ENCODE measurements around the gene SCN8A.

Gene SCN8A

GRCh38 chr12:51832354-51833107, 241.5 kb downstream of the SCN8A start:
- H2BK5ac ChIP-seq (ENCODE audit: low read depth, low read length, poor library complexity), result no peak overlapping the region
- no peak overlapping the region for H4K8ac ChIP-seq (ENCODE audit: low read depth, low read length)
- no peaks in the 10 kb centered on the region for H3K27me3 ChIP-seq (ENCODE audit: insufficient read depth, low read length)
- peaks cover 8% of the 10 kb centered on the region for H3K79me2 ChIP-seq (ENCODE audit: control insufficient read depth, insufficient read depth, low read length, poor library complexity)
- H3K4ac ChIP-seq (ENCODE audit: low read depth, low read length), result peak overlapping the region; percentile 73
- peaks cover 2% of the 10 kb centered on the region for H3K9me3 ChIP-seq (ENCODE audit: insufficient read depth, low read depth, low read length)
- H3K79me1 ChIP-seq (ENCODE audit: low read length), result peaks cover 7% of the 10 kb centered on the region
- no peak overlapping the region for H4K91ac ChIP-seq (ENCODE audit: low read depth, low read length)
- H3K36me3 ChIP-seq (ENCODE audit: control insufficient read depth in 1 of 2, insufficient read depth in 2 of 2, low read length in 2 of 2), result peaks cover 4 to 12% of the 10 kb centered on the region in 2 experiments
- no peak overlapping the region for H3K23ac ChIP-seq (ENCODE audit: low read length)
- no peak overlapping the region for H2BK120ac ChIP-seq (ENCODE audit: insufficient read depth, low read length, poor library complexity)
- no CpG with 5 or more reads among the region's 10 CpGs for WGBS (ENCODE audit: extremely low coverage, insufficient coverage, insufficient read length)
- peak overlapping the region; percentile 17 for H2AFZ ChIP-seq (ENCODE audit: insufficient read depth, low read length, poor library complexity)
- no peak for DNase-seq
- H4K12ac ChIP-seq (ENCODE audit: low read depth, low read length), result no peak overlapping the region
- no peak overlapping the region for H3K27ac ChIP-seq (ENCODE audit: low read depth, low read length)
- no peak overlapping the region for H3K14ac ChIP-seq (ENCODE audit: low read length)
- no peak overlapping the region for H3K9ac ChIP-seq (ENCODE audit: low read length)
- no peak overlapping the region for H3K4me2 ChIP-seq (ENCODE audit: low read length)
- peaks cover 25 to 37% of the 10 kb centered on the region in 2 experiments for H3K4me1 ChIP-seq (ENCODE audit: control insufficient read depth in 1 of 2, insufficient read depth in 2 of 2, low read length in 2 of 2)
- no peak overlapping the region for H3K4me3 ChIP-seq (ENCODE audit: low read depth, low read length)
- no peak overlapping the region for H3K18ac ChIP-seq (ENCODE audit: low read length)
- no peak overlapping the region for H2AK5ac ChIP-seq (ENCODE audit: low read length)
- no peak overlapping the region for H2BK12ac ChIP-seq (ENCODE audit: low read length)

- H3K9me3 ChIP-seq (ENCODE audit: insufficient read depth, low read depth, low read length), result peaks cover 2% of the 10 kb centered on the region
- no peak overlapping the region for H2AFZ ChIP-seq (ENCODE audit: insufficient read depth, low read length, poor library complexity)
- H2BK12ac ChIP-seq (ENCODE audit: low read length), result no peak overlapping the region
- DNase-seq, result no peak
- H3K36me3 ChIP-seq (ENCODE audit: control insufficient read depth in 1 of 2, insufficient read depth in 2 of 2, low read length in 2 of 2), result peaks cover 4 to 12% of the 10 kb centered on the region in 2 experiments
- no peak overlapping the region for H3K18ac ChIP-seq (ENCODE audit: low read length)
- H2BK5ac ChIP-seq (ENCODE audit: low read depth, low read length, poor library complexity), result no peak overlapping the region
- peaks cover 22 to 38% of the 10 kb centered on the region in 2 experiments for H3K4me1 ChIP-seq (ENCODE audit: control insufficient read depth in 1 of 2, insufficient read depth in 2 of 2, low read length in 2 of 2)
- H3K79me2 ChIP-seq (ENCODE audit: control insufficient read depth, insufficient read depth, low read length, poor library complexity), result peaks cover 8% of the 10 kb centered on the region
- no peak overlapping the region for H4K12ac ChIP-seq (ENCODE audit: low read depth, low read length)
- H3K4me3 ChIP-seq (ENCODE audit: low read depth, low read length), result no peak overlapping the region
- no peak overlapping the region for H3K14ac ChIP-seq (ENCODE audit: low read length)
- WGBS (ENCODE audit: extremely low coverage, insufficient coverage, insufficient read length), result no CpG with 5 or more reads among the region's 12 CpGs
- H4K91ac ChIP-seq (ENCODE audit: low read depth, low read length), result no peak overlapping the region
- no peaks in the 10 kb centered on the region for H3K27me3 ChIP-seq (ENCODE audit: insufficient read depth, low read length)
- H3K27ac ChIP-seq (ENCODE audit: low read depth, low read length), result no peak overlapping the region
- H2AK5ac ChIP-seq (ENCODE audit: low read length), result no peak overlapping the region
- H4K8ac ChIP-seq (ENCODE audit: low read depth, low read length), result no peak overlapping the region
- H3K4ac ChIP-seq (ENCODE audit: low read depth, low read length), result peak overlapping the region; percentile 34
- H2BK120ac ChIP-seq (ENCODE audit: insufficient read depth, low read length, poor library complexity), result no peak overlapping the region
- H3K4me2 ChIP-seq (ENCODE audit: low read length), result no peak overlapping the region
- H3K9ac ChIP-seq (ENCODE audit: low read length), result no peak overlapping the region
- H3K79me1 ChIP-seq (ENCODE audit: low read length), result no peaks in the 10 kb centered on the region
- H3K23ac ChIP-seq (ENCODE audit: low read length), result no peak overlapping the region
These were observed 242.6 kb downstream of the SCN8A start for GRCh38 chr12:51833448-51834227.

GRCh38 chr12:51834411-51834810, 243.4 kb downstream of the SCN8A start:
- Histone ChIP-seq H3K9me3 (ENCODE audit: insufficient read depth, low read depth, low read length) (peaks cover 2% of the 10 kb centered on the region), H3K14ac (ENCODE audit: low read length) (no peak overlapping the region), H2BK120ac (ENCODE audit: insufficient read depth, low read length, poor library complexity) (no peak overlapping the region), H3K4me3 (ENCODE audit: low read depth, low read length) (no peak overlapping the region), H3K4ac (ENCODE audit: low read depth, low read length) (peak overlapping the region; percentile 26), H2BK12ac (ENCODE audit: low read length) (no peak overlapping the region), H3K79me2 (ENCODE audit: control insufficient read depth, insufficient read depth, low read length, poor library complexity) (peaks cover 8% of the 10 kb centered on the region), H4K12ac (ENCODE audit: low read depth, low read length) (no peak overlapping the region), H2AK5ac (ENCODE audit: low read length) (no peak overlapping the region), H4K91ac (ENCODE audit: low read depth, low read length) (no peak overlapping the region), H3K36me3 (ENCODE audit: control insufficient read depth in 1 of 2, insufficient read depth in 2 of 2, low read length in 2 of 2) (peaks cover 5 to 15% of the 10 kb centered on the region in 2 experiments), H3K23ac (ENCODE audit: low read length) (no peak overlapping the region), H3K18ac (ENCODE audit: low read length) (peak overlapping the region; percentile 18), H4K8ac (ENCODE audit: low read depth, low read length) (no peak overlapping the region), H3K4me1 (ENCODE audit: control insufficient read depth in 1 of 2, insufficient read depth in 2 of 2, low read length in 2 of 2) (peaks cover 20 to 35% of the 10 kb centered on the region in 2 experiments), H2BK5ac (ENCODE audit: low read depth, low read length, poor library complexity) (no peak overlapping the region), H3K79me1 (ENCODE audit: low read length) (no peaks in the 10 kb centered on the region), H3K9ac (ENCODE audit: low read length) (no peak overlapping the region), H2AFZ (ENCODE audit: insufficient read depth, low read length, poor library complexity) (no peak overlapping the region), H3K4me2 (ENCODE audit: low read length) (no peak overlapping the region), H3K27me3 (ENCODE audit: insufficient read depth, low read length) (no peaks in the 10 kb centered on the region), H3K27ac (ENCODE audit: low read depth, low read length) (no peak overlapping the region)
- no peak for DNase-seq
- WGBS (ENCODE audit: extremely low coverage, insufficient coverage, insufficient read length), result no CpG with 5 or more reads among the region's 11 CpGs

- Histone ChIP-seq H3K14ac (ENCODE audit: low read length) (no peak overlapping the region), H3K9me3 (ENCODE audit: insufficient read depth, low read depth, low read length) (peaks cover 2% of the 10 kb centered on the region), H3K18ac (ENCODE audit: low read length) (no peak overlapping the region), H3K36me3 (ENCODE audit: control insufficient read depth in 1 of 2, insufficient read depth in 2 of 2, low read length in 2 of 2) (peaks cover 12 to 20% of the 10 kb centered on the region in 2 experiments), H2AK5ac (ENCODE audit: low read length) (no peak overlapping the region), H3K4me2 (ENCODE audit: low read length) (peak overlapping the region; percentile 10), H3K9ac (ENCODE audit: low read length) (no peak overlapping the region), H3K79me1 (ENCODE audit: low read length) (peaks cover 6% of the 10 kb centered on the region), H3K4me1 (ENCODE audit: control insufficient read depth in 1 of 2, insufficient read depth in 2 of 2, low read length in 2 of 2) (peaks cover 31 to 49% of the 10 kb centered on the region in 2 experiments), H3K79me2 (ENCODE audit: control insufficient read depth, insufficient read depth, low read length, poor library complexity) (peaks cover 14% of the 10 kb centered on the region), H3K27me3 (ENCODE audit: insufficient read depth, low read length) (no peaks in the 10 kb centered on the region), H3K4ac (ENCODE audit: low read depth, low read length) (peak overlapping the region; percentile 0), H3K27ac (ENCODE audit: low read depth, low read length) (no peak overlapping the region), H4K91ac (ENCODE audit: low read depth, low read length) (no peak overlapping the region), H2AFZ (ENCODE audit: insufficient read depth, low read length, poor library complexity) (no peak overlapping the region), H4K8ac (ENCODE audit: low read depth, low read length) (no peak overlapping the region), H3K23ac (ENCODE audit: low read length) (no peak overlapping the region), H2BK120ac (ENCODE audit: insufficient read depth, low read length, poor library complexity) (no peak overlapping the region), H2BK12ac (ENCODE audit: low read length) (no peak overlapping the region), H4K12ac (ENCODE audit: low read depth, low read length) (no peak overlapping the region), H3K4me3 (ENCODE audit: low read depth, low read length) (no peak overlapping the region), H2BK5ac (ENCODE audit: low read depth, low read length, poor library complexity) (no peak overlapping the region)
- peak; percentile 54 to 55 for DNase-seq
- WGBS (ENCODE audit: extremely low coverage, insufficient coverage, insufficient read length), result no CpG with 5 or more reads among the region's 13 CpGs
These were observed 245.2 kb downstream of the SCN8A start for GRCh38 chr12:51836041-51836826.
